Activated effector memory CD4-positive, alpha-beta T cell treated with anti-CD3 and anti-CD28 coated beads, Interleukin-2, amount 50 U/mL, for 16 hours (primary cell): ENCODE data around the gene HIGD1C.
"Not testable (repeated sequence)": the region's sequence is repeated elsewhere in the genome, so short reads cannot be mapped to it uniquely, and the experiment has no call there.

Source experiments
- DNase-seq: peaks from one replicate; pipeline ENCODE4 v3.0.0-alpha.2; 2020

The HIGD1C gene

GRCh38 chr12:50934371-50934851 lies 17.9 kb upstream of the HIGD1C start:
- DNase-seq, result no peak

- no peak for DNase-seq
Measured at GRCh38 chr12:50934981-50935807, 17.1 kb upstream of the HIGD1C start.

GRCh38 chr12:50936821-50937530 lies 15.4 kb upstream of the HIGD1C start:
- no peak for DNase-seq

GRCh38 chr12:50937653-50938052 lies 14.7 kb upstream of the HIGD1C start:
- no peak for DNase-seq

GRCh38 chr12:50947933-50948626 lies 4.3 kb upstream of the HIGD1C start:
- DNase-seq, result no peak

- DNase-seq, result no peak
Measured at GRCh38 chr12:50948798-50949197, 3.5 kb upstream of the HIGD1C start.

- DNase-seq, result no peak
Measured at GRCh38 chr12:50949801-50950302, 2.5 kb upstream of the HIGD1C start.

GRCh38 chr12:50951112-50951511 lies 1.2 kb upstream of the HIGD1C start:
- DNase-seq, result no peak

GRCh38 chr12:50953047-50953446 lies 703 bp downstream of the HIGD1C start:
- DNase-seq, result no peak

- not testable (repeated sequence) for DNase-seq
Measured at GRCh38 chr12:50954789-50955188, 2.4 kb downstream of the HIGD1C start.

- DNase-seq, result no peak
Measured at GRCh38 chr12:50955288-50955687, 2.9 kb downstream of the HIGD1C start.

- no peak for DNase-seq
Measured at GRCh38 chr12:50955697-50956096, 3.4 kb downstream of the HIGD1C start.

- DNase-seq, result no peak
Measured at GRCh38 chr12:50960130-50960529, 7.8 kb downstream of the HIGD1C start.

- no peak for DNase-seq
Measured at GRCh38 chr12:50961708-50962107, 9.4 kb downstream of the HIGD1C start.

GRCh38 chr12:50964432-50964831 lies 12.1 kb downstream of the HIGD1C start:
- no peak for DNase-seq

GRCh38 chr12:50971946-50972345 lies 19.6 kb downstream of the HIGD1C start:
- DNase-seq, result no peak

GRCh38 chr12:50979369-50980052 lies 27.2 kb downstream of the HIGD1C start:
- peak; percentile 70 for DNase-seq

- no peak for DNase-seq
Measured at GRCh38 chr12:50980545-50980944, 28.2 kb downstream of the HIGD1C start.

GRCh38 chr12:50981319-50982239 lies 29.2 kb downstream of the HIGD1C start:
- DNase-seq, result no peak

- no peak for DNase-seq
Measured at GRCh38 chr12:50984586-50985298, 32.4 kb downstream of the HIGD1C start.

GRCh38 chr12:50985322-50985721 lies 33.0 kb downstream of the HIGD1C start:
- no peak for DNase-seq
